ENCODE measurements around the gene PDIA5. TPM values are rescaled to one million over a fixed set of nuclear protein-coding genes. Genes with fewer than 3 reads are reported as not detected.

Gene PDIA5
- 52.9 TPM for total RNA-seq

DNA sequence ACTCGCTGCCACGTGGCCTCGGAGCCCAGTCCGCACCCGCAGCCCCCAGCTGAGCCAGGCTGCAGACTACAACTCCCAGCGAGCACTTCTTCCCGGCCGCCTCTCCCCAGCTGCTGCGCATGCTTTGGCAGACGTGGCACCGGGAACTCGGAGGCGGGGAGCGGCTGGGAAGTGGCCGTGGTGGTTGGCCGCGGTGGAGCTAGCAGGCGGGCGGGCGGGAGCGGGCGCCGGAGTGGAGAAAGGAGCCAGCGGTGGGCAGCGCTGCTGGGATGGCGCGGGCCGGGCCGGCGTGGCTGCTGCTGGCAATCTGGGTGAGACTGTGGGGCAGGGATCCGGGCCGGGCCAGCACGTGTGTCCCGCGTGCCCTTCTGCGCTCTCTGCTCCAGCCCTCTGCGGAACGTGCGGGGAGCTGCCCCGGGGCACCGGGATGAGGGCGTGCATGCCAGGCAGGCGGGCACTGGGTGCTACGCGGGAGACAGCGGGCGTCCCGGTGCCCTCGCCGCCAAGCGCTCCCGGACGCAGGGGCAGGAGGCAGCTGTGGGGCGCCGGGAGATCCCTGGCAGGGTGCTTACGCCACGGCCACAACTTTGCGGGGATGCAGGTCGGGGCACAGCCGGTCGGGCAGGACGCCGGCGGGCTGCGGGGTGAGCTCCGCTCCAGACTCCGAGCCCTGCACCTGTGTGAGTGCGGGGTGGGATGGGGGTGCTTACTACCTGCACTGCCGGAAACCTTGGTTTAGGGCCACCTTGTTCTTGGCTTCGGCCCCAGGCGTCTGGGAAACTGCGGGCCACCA, at the start of gene PDIA5:
Gene PDIA5, plus strand, starts transcription at position 130 of the 793 bp plus-strand sequence. Its CDS starts 140 bp downstream, at position 270.

DNA sequence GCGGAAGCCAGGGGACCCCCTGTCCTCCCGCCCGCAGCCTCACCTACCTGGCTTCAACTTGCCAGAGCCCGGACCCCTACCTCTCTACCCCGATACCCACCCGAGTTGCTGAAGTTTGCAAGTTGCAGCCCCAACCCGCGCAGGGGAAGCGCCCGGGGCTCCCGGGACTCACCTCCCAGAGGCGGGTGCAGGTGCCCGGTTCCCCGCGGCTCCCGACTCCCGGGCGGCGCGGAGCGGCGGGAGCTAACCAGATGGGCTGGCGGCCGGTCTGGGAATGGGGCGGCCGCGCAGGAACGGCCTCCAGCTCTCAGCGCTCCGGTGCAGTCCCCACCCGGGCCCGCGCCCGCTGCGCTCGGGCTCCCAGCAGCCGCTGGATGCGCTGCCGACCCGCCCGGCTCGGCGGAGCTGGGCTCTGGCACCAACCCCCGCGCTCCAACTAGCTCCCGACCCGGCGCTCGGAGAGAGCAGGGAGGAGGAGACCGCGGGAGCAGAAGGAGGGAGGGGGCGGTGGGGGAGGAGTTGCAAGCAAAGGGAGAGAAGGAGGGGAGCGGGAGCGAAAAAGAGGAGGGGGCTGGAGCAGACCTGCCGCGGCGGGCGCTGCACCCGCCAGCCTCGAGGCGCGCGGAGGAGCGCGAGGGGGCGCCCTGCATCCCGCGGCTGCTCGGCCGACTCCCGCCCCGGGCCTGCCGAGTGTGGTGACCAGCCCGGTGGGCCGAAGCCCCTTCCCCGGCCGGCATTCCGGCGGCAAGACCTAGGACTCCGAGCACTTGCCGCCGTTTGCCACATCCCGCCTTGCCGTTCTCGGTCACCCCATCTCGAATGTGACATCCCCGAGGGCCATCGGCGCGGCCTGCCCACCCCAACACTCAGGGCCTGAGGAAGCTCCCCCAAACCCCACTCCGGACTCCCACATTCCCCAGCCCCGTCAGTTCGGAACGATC, 39.3 kb upstream of the PDIA5 start, which contains the start of gene SEMA5B:
Gene SEMA5B, minus strand, starts transcription at position 472 of the 941 bp plus-strand sequence. CDS start 66,500 bp downstream, outside the sequence.

DNA sequence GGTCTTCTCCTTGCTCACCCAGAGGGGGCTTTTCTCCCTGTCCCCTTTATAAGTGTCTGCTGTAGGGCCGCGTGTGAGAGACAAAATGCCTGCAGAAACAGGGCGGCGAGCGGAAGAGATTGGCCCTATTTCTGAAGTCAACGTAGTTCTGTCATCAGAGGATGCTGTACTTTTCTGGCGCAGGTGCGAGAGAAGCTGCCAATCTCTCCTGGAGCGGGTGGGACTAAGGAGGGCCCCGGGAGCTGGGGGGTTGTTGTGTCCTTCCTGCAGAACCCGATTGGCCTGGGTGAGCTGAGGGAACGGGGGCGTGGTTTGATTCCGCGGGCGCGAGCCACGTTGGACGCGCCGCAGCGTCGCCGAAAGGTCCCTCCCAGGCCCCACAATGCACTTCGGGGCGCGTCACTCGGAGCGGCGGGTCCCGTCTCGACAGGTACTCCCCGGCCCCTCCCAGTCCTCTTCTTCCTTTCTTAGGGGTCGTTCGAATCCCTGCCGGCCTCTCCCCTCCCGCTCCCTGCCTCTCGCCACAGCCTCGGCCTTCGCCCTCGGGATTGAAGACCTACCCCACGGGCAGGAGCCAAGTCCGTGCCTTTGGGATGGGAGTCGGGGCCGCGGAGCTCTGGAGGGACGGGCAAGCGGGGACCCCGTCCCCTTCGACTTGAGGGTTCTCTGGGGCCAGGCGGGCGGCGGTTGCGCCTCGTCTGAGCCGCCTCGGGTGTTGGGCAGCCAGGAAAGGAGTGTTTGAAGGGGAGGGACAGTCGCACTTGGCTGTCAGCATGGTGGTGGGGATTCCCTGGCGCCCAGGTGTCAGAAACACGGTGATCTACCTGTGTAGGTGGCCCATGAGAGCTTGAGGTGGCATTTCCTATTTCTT, 135.0 kb downstream of the PDIA5 start, which contains the start of gene SEC22A:
Gene SEC22A, plus strand, starts transcription at position 387 of the 871 bp plus-strand sequence. CDS start 7,275 bp downstream, outside the sequence.

Other genes with a start within 250 kb of the PDIA5 start
- 33.2 TPM for gene SEMA5B, start 39.3 kb upstream of the PDIA5 start, total RNA-seq
- 90.6 TPM for gene SEC22A, start 134.9 kb downstream of the PDIA5 start, total RNA-seq

All from camera-type eye (tissue), 1 donor.